ENCODE results near the gene NRG3. TPM values are rescaled to one million over a fixed set of nuclear protein-coding genes. Genes with fewer than 3 reads are reported as not detected.
"Not testable (repeated sequence)": the region's sequence is repeated elsewhere in the genome, so short reads cannot be mapped to it uniquely, and the experiment has no call there.

NRG3 gene
- total RNA-seq, 4 donors from 2014 or later, result 0.54 TPM; not detected in 3

GRCh38 chr10:82668221-82668895 lies 793.4 kb downstream of the NRG3 start:
- Histone ChIP-seq H3K27ac (no peak overlapping the region), H3K9me3 (no peaks in the 10 kb centered on the region), H3K27me3 (no peaks in the 10 kb centered on the region), H3K4me3 (no peak overlapping the region), H3K36me3 (no peaks in the 10 kb centered on the region), H3K4me1 (no peaks in the 10 kb centered on the region)
- 56 to 71% methylated on average over 4 of the region's 4 CpGs for WGBS, 2 donors (ENCODE audit: low coverage in 1 of 2)
- no peak for ATAC-seq
- TF ChIP-seq POLR2AphosphoS5 (IDR thresholded peaks at IDR 0.05), result no peak
- no peak for TF ChIP-seq CTCF (IDR thresholded peaks at IDR 0.05)
- TF ChIP-seq POLR2A (IDR thresholded peaks at IDR 0.05), result no peak
- no peak for TF ChIP-seq EP300 (IDR thresholded peaks at IDR 0.05)

GRCh38 chr10:82674036-82674435 lies 799.0 kb downstream of the NRG3 start:
- Histone ChIP-seq H3K4me3 (no peak overlapping the region), H3K27me3 (no peaks in the 10 kb centered on the region), H3K9me3 (peaks cover 0 to 14% (median 0%) of the 10 kb centered on the region in 3 donors), H3K36me3 (no peaks in the 10 kb centered on the region), H3K4me1 (no peaks in the 10 kb centered on the region), H3K27ac (no peak overlapping the region)
- no peak for TF ChIP-seq POLR2AphosphoS5 (IDR thresholded peaks at IDR 0.05)
- no peak for TF ChIP-seq POLR2A (IDR thresholded peaks at IDR 0.05)
- TF ChIP-seq EP300 (IDR thresholded peaks at IDR 0.05), result no peak
- TF ChIP-seq CTCF (IDR thresholded peaks at IDR 0.05), result no peak
- ATAC-seq, result no peak

- not testable (repeated sequence) for H3K36me3 ChIP-seq, ATAC-seq, H3K27ac ChIP-seq, H3K4me3 ChIP-seq, H3K27me3 ChIP-seq, H3K4me1 ChIP-seq
- peaks cover 0 to 14% (median 0%) of the 10 kb centered on the region in 3 donors for H3K9me3 ChIP-seq
- WGBS, 2 donors (ENCODE audit: low coverage in 1 of 2), result 79 to 90% methylated on average over 4 to 9 of the region's 9 CpGs
Observed at GRCh38 chr10:82677932-82678331, 802.9 kb downstream of the NRG3 start.

- not testable (repeated sequence) for H3K27me3 ChIP-seq, ATAC-seq, H3K36me3 ChIP-seq, H3K4me1 ChIP-seq, H3K4me3 ChIP-seq, H3K27ac ChIP-seq
- WGBS, 2 donors (ENCODE audit: low coverage in 1 of 2), result 50 to 80% methylated on average over 4 of the region's 6 CpGs
- peaks cover 0 to 14% (median 0%) of the 10 kb centered on the region in 3 donors for H3K9me3 ChIP-seq
Observed at GRCh38 chr10:82678451-82678850, 803.5 kb downstream of the NRG3 start.

- no peak overlapping the region for H3K4me3 ChIP-seq
- H3K27ac ChIP-seq, result no peak overlapping the region
- TF ChIP-seq CTCF (IDR thresholded peaks at IDR 0.05), result no peak
- H3K36me3 ChIP-seq, result no peaks in the 10 kb centered on the region
- no peak for ATAC-seq
- 20 to 64% methylated on average over 1 to 3 of the region's 3 CpGs for WGBS, 2 donors (ENCODE audit: low coverage in 1 of 2)
- peaks cover 0 to 14% (median 0%) of the 10 kb centered on the region in 3 donors for H3K9me3 ChIP-seq
- no peaks in the 10 kb centered on the region for H3K4me1 ChIP-seq
- H3K27me3 ChIP-seq, result no peaks in the 10 kb centered on the region
Observed at GRCh38 chr10:82680608-82681007, 805.6 kb downstream of the NRG3 start.

GRCh38 chr10:82683945-82684344 lies 809.0 kb downstream of the NRG3 start:
- TF ChIP-seq POLR2AphosphoS5 (IDR thresholded peaks at IDR 0.05), result no peak
- TF ChIP-seq CTCF (IDR thresholded peaks at IDR 0.05), result no peak
- no peak for TF ChIP-seq POLR2A (IDR thresholded peaks at IDR 0.05)
- no peak for TF ChIP-seq EP300 (IDR thresholded peaks at IDR 0.05)
- Histone ChIP-seq H3K9me3 (no peaks in the 10 kb centered on the region), H3K4me3 (no peak overlapping the region), H3K27ac (no peak overlapping the region), H3K27me3 (no peaks in the 10 kb centered on the region), H3K4me1 (no peaks in the 10 kb centered on the region), H3K36me3 (no peaks in the 10 kb centered on the region)
- ATAC-seq, result no peak
- WGBS, 2 donors (ENCODE audit: low coverage in 1 of 2), result 61 to 72% methylated on average over 2 to 4 of the region's 4 CpGs

Measured in gastroesophageal sphincter (tissue), 4 donors.